Activated T-helper 17 cell treated with anti-CD3 and anti-CD28 coated beads, Interleukin-2, amount 50 U/mL, for 72 hours (primary cell): ENCODE data around the gene KRT16. TPM values are rescaled to one million over a fixed set of nuclear protein-coding genes. Genes with fewer than 3 reads are reported as not detected.
"Not testable (repeated sequence)": the region's sequence is repeated elsewhere in the genome, so short reads cannot be mapped to it uniquely, and the experiment has no call there.

ENCODE experiments used
- ATAC-seq: fragments of 150-1000 bp; cut with Tn5 transposase; replicated peaks from 2 replicates; pipeline ENCODE4 v1.10.0; 2021; ENCODE audit warnings: mild to moderate bottlenecking, moderate library complexity
- H3K27ac Mint-ChIP-seq: one replicate; pipeline ENCODE4 v1.8.0; 2022; ENCODE audit warnings: mixed read lengths
- H3K27me3 Mint-ChIP-seq: one replicate; pipeline ENCODE4 v1.8.0; 2022; ENCODE audit warnings: mixed read lengths
- H3K36me3 Mint-ChIP-seq: one replicate; pipeline ENCODE4 v1.8.0; 2022; ENCODE audit warnings: low read depth, mild to moderate bottlenecking, mixed read lengths
- H3K4me1 Mint-ChIP-seq: one replicate; pipeline ENCODE4 v1.8.0; 2022; ENCODE audit warnings: mixed read lengths
- H3K4me3 Mint-ChIP-seq: one replicate; pipeline ENCODE4 v1.8.0; 2022; ENCODE audit warnings: mild to moderate bottlenecking, mixed read lengths
- H3K9me3 Mint-ChIP-seq: one replicate; pipeline ENCODE4 v1.8.0; 2022; ENCODE audit warnings: mixed read lengths
- total RNA-seq, 2 donors: library from RNA; stranded (reverse); gene quantifications; one replicate each; pipeline ENCODE4 v1.2.3, GENCODE V29; 2022

Gene KRT16
- total RNA-seq, 2 donors from 2014 or later, result not detected

GRCh38 chr17:41593306-41593981, 19.1 kb downstream of the KRT16 start:
- H3K4me3 Mint-ChIP-seq, result no peak overlapping the region
- ATAC-seq, result no peak
- peaks cover 11% of the 10 kb centered on the region for H3K27me3 Mint-ChIP-seq
- no peak overlapping the region for H3K27ac Mint-ChIP-seq
- H3K36me3 Mint-ChIP-seq, result no peaks in the 10 kb centered on the region
- no peaks in the 10 kb centered on the region for H3K9me3 Mint-ChIP-seq
- no peaks in the 10 kb centered on the region for H3K4me1 Mint-ChIP-seq

- Mint-ChIP-seq H3K36me3 (no peaks in the 10 kb centered on the region), H3K4me3 (no peak overlapping the region), H3K27me3 (peaks cover 11% of the 10 kb centered on the region), H3K27ac (no peak overlapping the region), H3K9me3 (no peaks in the 10 kb centered on the region), H3K4me1 (no peaks in the 10 kb centered on the region)
- ATAC-seq, result no peak
Measured at GRCh38 chr17:41592601-41593305, 19.8 kb downstream of the KRT16 start.

GRCh38 chr17:41589301-41589700, 23.3 kb downstream of the KRT16 start:
- Mint-ChIP-seq H3K36me3 (no peaks in the 10 kb centered on the region), H3K4me3 (no peak overlapping the region), H3K4me1 (no peaks in the 10 kb centered on the region), H3K27ac (no peak overlapping the region), H3K9me3 (no peaks in the 10 kb centered on the region), H3K27me3 (peaks cover 7% of the 10 kb centered on the region)
- ATAC-seq, result no peak

- no peak overlapping the region for H3K4me3 Mint-ChIP-seq
- no peak overlapping the region for H3K27ac Mint-ChIP-seq
- peaks cover 11% of the 10 kb centered on the region for H3K27me3 Mint-ChIP-seq
- no peaks in the 10 kb centered on the region for H3K4me1 Mint-ChIP-seq
- H3K36me3 Mint-ChIP-seq, result no peaks in the 10 kb centered on the region
- no peak for ATAC-seq
- H3K9me3 Mint-ChIP-seq, result no peaks in the 10 kb centered on the region
Measured at GRCh38 chr17:41588126-41588810, 24.3 kb downstream of the KRT16 start.

- Mint-ChIP-seq H3K27ac (no peak within 1 kb of the TSS), H3K4me1 (no peaks in the 10 kb centered on the region), H3K4me3 (no peak within 1 kb of the TSS), H3K36me3 (no peaks in the 10 kb centered on the region), H3K27me3 (peaks cover 14% of the 10 kb centered on the region), H3K9me3 (no peaks in the 10 kb centered on the region)
- no peak for ATAC-seq
Measured at GRCh38 chr17:41586863-41587495, 25.6 kb downstream of the KRT16 start, which contains the start of gene KRT14. TSS of gene KRT14 (minus strand) at chr17:41586895. CDS start at chr17:41586834, 61 bp downstream.

- H3K27ac Mint-ChIP-seq, result no peak overlapping the region
- H3K9me3 Mint-ChIP-seq, result no peaks in the 10 kb centered on the region
- H3K36me3 Mint-ChIP-seq, result no peaks in the 10 kb centered on the region
- no peak overlapping the region for H3K4me3 Mint-ChIP-seq
- no peaks in the 10 kb centered on the region for H3K4me1 Mint-ChIP-seq
- peaks cover 26% of the 10 kb centered on the region for H3K27me3 Mint-ChIP-seq
- no peak for ATAC-seq
Measured at GRCh38 chr17:41585301-41586056, 27.1 kb downstream of the KRT16 start.

- not testable (repeated sequence) for ATAC-seq, H3K36me3 Mint-ChIP-seq, H3K4me1 Mint-ChIP-seq, H3K4me3 Mint-ChIP-seq, H3K27ac Mint-ChIP-seq, H3K9me3 Mint-ChIP-seq
- peaks cover 28% of the 10 kb centered on the region for H3K27me3 Mint-ChIP-seq
Measured at GRCh38 chr17:41584331-41584927, 28.1 kb downstream of the KRT16 start.

GRCh38 chr17:41583137-41584127, 29.1 kb downstream of the KRT16 start:
- Mint-ChIP-seq H3K27me3 (peaks cover 31% of the 10 kb centered on the region), H3K27ac (no peak overlapping the region), H3K9me3 (no peaks in the 10 kb centered on the region), H3K4me1 (no peaks in the 10 kb centered on the region), H3K4me3 (no peak overlapping the region), H3K36me3 (no peaks in the 10 kb centered on the region)
- ATAC-seq, result no peak

GRCh38 chr17:41582061-41582968, 30.3 kb downstream of the KRT16 start:
- H3K4me1 Mint-ChIP-seq, H3K4me3 Mint-ChIP-seq, H3K36me3 Mint-ChIP-seq, H3K27ac Mint-ChIP-seq, H3K9me3 Mint-ChIP-seq, ATAC-seq: not testable (repeated sequence)
- H3K27me3 Mint-ChIP-seq, result peaks cover 34% of the 10 kb centered on the region

GRCh38 chr17:41581366-41582060, 31.1 kb downstream of the KRT16 start:
- ATAC-seq, result no peak
- Mint-ChIP-seq H3K27me3 (peaks cover 39% of the 10 kb centered on the region), H3K4me3 (no peak overlapping the region), H3K4me1 (no peaks in the 10 kb centered on the region), H3K9me3 (no peaks in the 10 kb centered on the region), H3K27ac (no peak overlapping the region), H3K36me3 (no peaks in the 10 kb centered on the region)

- Mint-ChIP-seq H3K27me3 (peaks cover 38% of the 10 kb centered on the region), H3K36me3 (no peaks in the 10 kb centered on the region), H3K4me1 (no peaks in the 10 kb centered on the region), H3K27ac (no peak overlapping the region), H3K4me3 (no peak overlapping the region), H3K9me3 (no peaks in the 10 kb centered on the region)
- ATAC-seq, result no peak
Measured at GRCh38 chr17:41580687-41581365, 31.7 kb downstream of the KRT16 start.
